GM18858 (cell line): ENCODE measurements around the gene HPD.

ENCODE experiments used
- ATAC-seq: cut with Tn5 transposase; IDR thresholded peaks from one replicate; pipeline ENCODE4 v1.9.1; 2021; ENCODE audit not compliant: unreplicated experiment

Gene HPD

GRCh38 chr12:121829250-121829918 lies 29.3 kb downstream of the HPD start:
- ATAC-seq: no peak

DNA sequence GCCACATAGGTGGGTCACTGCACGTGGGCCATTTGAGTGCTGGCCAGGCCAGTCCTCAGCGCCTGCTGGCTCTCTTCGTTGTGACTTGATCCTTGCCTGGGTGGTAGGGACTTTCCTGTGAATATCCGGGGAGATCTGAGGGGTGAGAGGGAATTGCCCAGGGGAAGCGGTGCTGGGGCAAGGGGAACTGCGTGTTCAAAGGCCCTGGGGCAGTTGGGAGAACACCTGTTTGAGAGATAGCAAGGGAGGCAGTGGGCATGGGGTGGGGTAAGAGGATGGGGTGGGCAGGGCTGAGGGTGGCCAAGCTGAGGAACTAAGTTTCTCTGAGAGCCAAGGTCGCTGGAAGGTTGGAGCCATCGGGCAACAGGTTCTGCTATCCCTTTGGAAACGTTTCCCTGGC lies 29.8 kb downstream of the HPD start:
- ATAC-seq: no peak

- no peak for ATAC-seq
These were observed 30.4 kb downstream of the HPD start for GRCh38 chr12:121828306-121828705.

DNA sequence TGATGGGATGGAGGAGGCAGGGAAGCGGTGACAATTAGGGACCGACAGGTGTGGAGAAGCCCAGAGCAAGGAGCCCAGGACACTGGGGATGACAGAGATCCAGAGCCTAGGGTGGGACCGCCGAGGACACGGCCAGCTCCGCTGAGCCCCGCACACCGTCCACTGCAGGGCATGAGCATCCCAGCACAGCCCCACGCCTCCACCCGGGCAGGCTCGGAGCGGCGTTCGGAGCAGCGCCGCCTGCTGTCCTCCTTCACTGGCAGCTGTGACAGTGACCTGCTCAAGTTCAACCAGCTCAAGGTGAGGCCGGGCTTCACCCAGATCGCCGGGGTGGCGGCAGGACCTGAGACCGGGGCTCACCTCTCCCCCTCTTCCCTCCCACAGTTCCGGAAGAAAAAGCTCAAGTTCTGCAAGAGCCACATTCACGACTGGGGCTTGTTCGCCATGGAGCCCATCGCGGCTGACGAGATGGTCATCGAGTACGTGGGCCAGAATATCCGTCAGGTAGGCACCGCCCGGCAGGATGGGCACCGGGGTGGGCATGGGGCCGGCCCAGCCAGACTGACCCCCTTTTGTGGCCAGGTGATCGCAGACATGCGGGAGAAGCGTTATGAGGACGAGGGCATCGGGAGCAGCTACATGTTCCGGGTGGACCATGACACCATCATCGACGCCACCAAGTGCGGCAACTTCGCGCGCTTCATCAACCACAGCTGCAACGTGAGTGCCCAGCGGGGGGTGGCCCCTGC lies 31.1 kb downstream of the HPD start:
- no peak for ATAC-seq

DNA sequence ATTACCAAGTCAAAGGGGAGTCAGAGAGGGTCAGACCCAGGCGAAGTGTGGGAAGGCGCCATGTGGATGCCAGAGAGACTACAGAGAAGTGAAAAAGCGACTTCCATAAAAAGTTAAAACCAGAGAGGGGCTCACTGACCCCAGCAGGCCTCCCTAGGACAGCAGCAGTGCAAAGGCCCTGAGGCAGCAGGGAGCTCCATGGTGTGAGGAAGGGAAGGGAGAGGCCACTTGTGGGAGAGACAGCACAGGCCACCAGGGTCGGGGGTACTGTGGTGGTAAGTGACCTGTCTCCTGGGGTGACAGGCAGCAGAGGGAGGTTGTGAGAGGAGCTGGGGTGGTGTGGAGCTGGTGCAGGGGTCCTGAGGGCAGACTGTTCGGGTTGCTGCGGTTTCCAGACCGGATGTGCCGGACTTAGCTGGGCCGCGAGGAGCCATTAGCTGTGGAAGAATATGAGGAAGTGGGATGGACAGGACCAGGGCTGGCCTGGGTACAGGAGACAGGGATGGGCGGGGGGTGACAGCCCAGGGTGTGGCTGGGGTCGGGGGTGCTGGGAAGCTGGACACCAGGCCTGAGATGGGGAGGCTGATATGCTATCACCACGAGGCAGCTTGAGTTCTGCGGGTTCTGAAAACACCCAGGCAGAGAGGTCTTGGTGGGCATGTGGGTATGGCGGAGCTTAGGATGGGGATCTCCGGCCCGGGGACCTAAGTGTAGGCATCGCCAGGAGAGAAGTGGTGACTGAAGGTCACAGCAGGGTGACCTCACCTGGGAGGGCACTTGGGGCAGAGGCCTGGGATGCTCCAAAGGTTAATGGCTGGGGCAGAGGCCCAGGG lies 32.1 kb downstream of the HPD start:
- no peak for ATAC-seq

DNA sequence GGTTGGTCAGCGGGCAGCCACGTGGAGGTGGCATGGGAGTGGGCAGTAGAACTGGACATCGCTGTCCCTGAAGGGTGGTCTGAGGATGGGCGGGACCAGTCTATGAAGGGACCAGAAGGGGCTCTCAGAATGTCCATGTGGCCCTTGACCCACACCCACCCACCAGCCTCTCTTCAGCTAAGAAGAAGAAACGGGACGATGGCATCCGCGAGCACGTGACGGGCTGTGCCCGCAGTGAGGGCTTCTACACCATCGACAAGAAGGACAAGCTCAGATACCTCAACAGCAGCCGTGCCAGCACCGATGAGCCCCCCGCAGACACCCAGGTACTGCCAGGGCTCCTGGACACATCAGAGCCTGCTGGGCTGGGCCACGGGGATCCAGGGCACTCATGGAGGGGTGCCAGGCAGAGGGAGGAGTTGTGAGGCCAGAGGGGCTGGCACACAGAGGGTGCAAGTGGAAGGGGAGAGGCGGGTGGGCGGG lies 33.6 kb downstream of the HPD start:
- ATAC-seq: no peak

- no peak for ATAC-seq
These were observed 34.9 kb downstream of the HPD start for GRCh38 chr12:121823727-121824115.

GRCh38 chr12:121823101-121823726 lies 35.4 kb downstream of the HPD start:
- no peak for ATAC-seq

- ATAC-seq: no peak
These were observed 36.1 kb downstream of the HPD start for GRCh38 chr12:121822393-121823100.

DNA sequence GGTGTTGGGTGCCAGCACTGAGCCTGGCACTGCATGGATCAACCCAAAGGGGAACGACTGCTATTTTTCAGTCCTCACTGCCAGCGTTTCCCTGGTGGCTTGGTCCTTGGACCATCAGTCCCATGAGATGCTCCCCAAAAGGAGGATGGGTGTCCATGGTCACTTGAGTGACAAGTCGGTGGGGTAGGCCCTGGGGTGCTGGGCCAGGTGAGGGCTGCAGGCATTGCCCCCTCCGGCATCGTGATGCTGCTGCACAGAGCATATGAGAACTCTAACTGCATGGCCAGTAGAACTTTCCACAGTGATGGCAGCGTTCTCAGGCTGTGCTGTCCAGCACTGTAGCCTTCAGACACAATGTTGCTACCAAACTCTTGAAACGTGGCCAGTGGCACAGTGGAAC lies 38.6 kb downstream of the HPD start:
- ATAC-seq: no peak

DNA sequence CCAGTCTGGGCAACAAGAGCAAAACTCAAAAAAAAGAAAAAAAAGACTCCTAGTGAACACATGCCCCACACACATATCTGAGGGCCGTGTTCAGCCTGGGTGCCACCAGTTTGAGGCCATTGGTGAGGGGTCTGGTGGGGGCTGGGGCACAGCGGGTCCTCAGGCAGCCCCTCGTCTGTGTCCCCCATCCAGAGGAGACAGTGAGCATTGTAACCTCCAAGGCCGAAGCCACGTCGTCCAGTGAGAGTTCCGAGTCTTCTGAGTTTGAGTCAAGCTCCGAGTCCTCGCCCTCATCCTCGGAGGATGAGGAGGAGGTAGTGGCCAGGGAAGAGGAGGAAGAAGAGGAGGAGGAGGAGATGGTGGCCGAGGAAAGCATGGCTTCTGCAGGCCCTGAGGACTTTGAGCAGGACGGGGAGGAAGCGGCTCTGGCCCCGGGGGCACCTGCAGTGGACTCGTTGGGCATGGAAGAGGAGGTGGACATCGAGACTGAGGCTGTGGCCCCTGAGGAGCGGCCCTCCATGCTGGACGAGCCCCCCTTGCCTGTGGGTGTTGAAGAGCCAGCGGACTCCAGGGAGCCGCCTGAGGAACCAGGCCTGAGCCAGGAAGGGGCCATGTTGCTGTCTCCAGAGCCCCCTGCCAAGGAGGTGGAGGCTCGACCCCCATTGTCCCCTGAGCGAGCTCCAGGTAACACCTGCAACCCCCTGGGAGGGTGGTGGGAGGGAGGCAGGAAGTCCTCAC lies 39.3 kb downstream of the HPD start:
- no peak for ATAC-seq

DNA sequence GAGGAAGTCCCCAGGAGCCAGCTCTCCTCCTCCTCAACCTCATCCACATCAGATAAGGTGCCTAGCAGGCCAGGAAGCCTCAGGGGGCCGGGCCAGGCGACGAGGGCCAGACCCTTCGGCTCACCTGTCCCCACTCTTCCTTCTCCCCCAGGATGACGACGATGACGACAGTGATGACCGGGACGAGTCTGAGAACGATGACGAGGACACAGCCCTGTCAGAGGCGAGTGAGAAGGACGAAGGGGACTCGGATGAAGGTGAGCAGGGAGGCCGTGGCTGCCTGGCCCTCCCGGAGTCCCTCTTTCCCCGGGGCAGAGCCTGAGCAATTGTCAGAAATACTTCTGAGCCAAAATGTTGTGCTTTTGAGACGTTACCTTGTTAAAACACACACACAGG lies 41.0 kb downstream of the HPD start:
- ATAC-seq: no peak

DNA sequence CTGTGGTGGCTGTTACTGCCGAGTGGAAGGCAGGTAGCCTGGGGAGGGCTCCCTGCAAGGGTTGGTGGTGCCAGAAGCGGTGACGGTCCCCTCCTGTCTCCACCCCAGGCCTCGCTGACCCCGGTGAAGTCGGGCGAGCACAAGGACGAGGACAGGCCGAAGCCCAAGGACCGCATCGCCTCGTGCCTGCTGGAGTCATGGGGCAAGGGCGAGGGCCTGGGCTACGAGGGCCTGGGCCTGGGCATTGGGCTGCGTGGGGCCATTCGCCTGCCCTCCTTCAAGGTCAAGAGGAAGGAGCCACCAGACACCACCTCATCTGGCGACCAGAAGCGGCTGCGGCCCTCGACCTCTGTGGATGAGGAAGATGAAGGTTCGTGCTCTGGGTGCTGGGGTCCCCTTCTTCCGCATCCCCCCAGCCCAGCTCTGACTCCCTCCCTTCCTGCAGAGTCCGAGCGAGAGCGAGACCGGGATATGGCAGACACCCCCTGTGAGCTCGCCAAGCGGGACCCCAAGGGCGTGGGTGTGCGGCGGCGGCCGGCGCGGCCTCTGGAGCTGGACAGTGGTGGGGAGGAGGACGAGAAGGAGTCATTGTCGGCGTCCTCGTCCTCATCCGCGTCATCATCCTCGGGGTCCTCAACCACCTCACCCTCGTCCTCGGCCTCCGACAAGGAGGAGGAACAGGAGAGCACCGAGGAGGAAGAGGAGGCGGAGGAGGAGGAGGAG lies 41.6 kb downstream of the HPD start:
- ATAC-seq: no peak

DNA sequence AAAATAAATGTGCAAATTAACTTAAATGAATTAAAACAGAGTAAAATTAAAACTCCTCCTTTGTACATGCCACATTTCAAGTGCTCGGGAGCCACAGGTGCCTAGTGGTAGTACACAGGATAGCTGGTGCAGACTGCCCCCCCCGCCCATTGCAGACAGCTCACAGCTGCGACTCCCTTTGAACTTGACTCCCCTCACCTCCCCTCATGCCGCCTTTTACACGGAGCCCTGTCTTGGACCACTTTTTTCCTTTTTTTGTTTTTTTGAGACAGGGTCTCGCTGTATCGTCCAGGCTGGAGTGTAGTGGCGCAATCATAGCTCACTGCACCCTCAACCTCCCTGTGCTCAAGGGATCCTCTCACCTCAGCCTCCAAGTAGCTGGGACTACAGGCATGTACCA lies 43.4 kb downstream of the HPD start:
- no peak for ATAC-seq

GRCh38 chr12:121814429-121815119 lies 44.1 kb downstream of the HPD start:
- ATAC-seq: no peak

- ATAC-seq: no peak
These were observed 44.7 kb downstream of the HPD start for GRCh38 chr12:121813951-121814350.

- ATAC-seq: no peak
These were observed 45.5 kb downstream of the HPD start for GRCh38 chr12:121812921-121813896.
